Ascending aorta (tissue), 2 donors: ENCODE results near the gene MMP14. TPM values are rescaled to one million over a fixed set of nuclear protein-coding genes. Genes with fewer than 3 reads are reported as not detected.
"Not testable (repeated sequence)": the region's sequence is repeated elsewhere in the genome, so short reads cannot be mapped to it uniquely, and the experiment has no call there.

Source experiments
- DNase-seq, 2 donors: peaks; one replicate each; pipeline ENCODE4 v3.0.0-alpha.2; 2019; ENCODE audit warnings: low spot score in 2 of 2
- H3K27ac ChIP-seq, 2 donors: fragments of 200-600 bp; sonication (generic); one replicate each; pipeline ENCODE4 v1.5.1; 2016 to 2017; ENCODE audit warnings: mild to moderate bottlenecking in 1 of 2
- H3K27me3 ChIP-seq: fragments of 200-600 bp; sonication (generic); one replicate; pipeline ENCODE4 v1.5.1; 2017
- H3K36me3 ChIP-seq, 2 donors: fragments of 200-600 bp; sonication (generic); one replicate each; pipeline ENCODE4 v1.5.1; 2016
- H3K4me1 ChIP-seq, 2 donors: fragments of 200-600 bp; sonication (generic); one replicate each; pipeline ENCODE4 v1.5.1; 2016 to 2017; ENCODE audit warnings: mild to moderate bottlenecking in 1 of 2
- H3K4me3 ChIP-seq, 2 donors: fragments of 200-600 bp; sonication (generic); one replicate each; pipeline ENCODE4 v1.5.1; 2016 to 2017; ENCODE audit warnings: mild to moderate bottlenecking in 1 of 2
- H3K9me3 ChIP-seq, 2 donors: fragments of 200-600 bp; sonication (generic); one replicate each; pipeline ENCODE4 v1.5.1; 2016
- intact Hi-C: fragments of 100-400 bp; cut with DNase I; formaldehyde crosslinking; loops from one replicate; pipeline ENCODE4 v1.15.1; 2023
- total RNA-seq: library from RNA; depleted of rRNA; stranded (reverse); fragments of >200 nt; gene quantifications from one replicate; pipeline ENCODE4 v1.1.0, GENCODE V29; 2016
- TF ChIP-seq, protein P1 (sequence below), 3 experiments: fragments of 200-600 bp in 2 of 3; fragments of 450-650 bp in 1 of 3; sonication (generic) in 2 of 3; IDR thresholded peaks; one replicate each; pipeline ENCODE4 v1.5.1; 2016 to 2019; ENCODE audit warnings: antibody characterized with exemption in 3 of 3, mild to moderate bottlenecking in 1 of 3, moderate library complexity in 1 of 3

MMP14 gene
- 178 TPM for total RNA-seq

- no peaks in the 10 kb centered on the region for H3K9me3 ChIP-seq
- H3K36me3 ChIP-seq = peaks cover 16 to 25% of the 10 kb centered on the region in 2 donors
- H3K4me1 ChIP-seq = peaks cover 0 to 20% of the 10 kb centered on the region in 2 donors
- H3K27me3 ChIP-seq = no peaks in the 10 kb centered on the region
- peak within 1 kb of the TSS; percentile 91 to 94 for H3K27ac ChIP-seq
- intact Hi-C loops = loop anchor here (1.0 to 10.0 kb wide), 7 partner anchors 14 to 468 kb away; partner anchors contain the start of genes AJUBA, BCL2L2, LRP10 and PPP1R3E
- peak within 1 kb of the TSS; percentile 68 to 86 for H3K4me3 ChIP-seq
- TF ChIP-seq, protein P1, sequence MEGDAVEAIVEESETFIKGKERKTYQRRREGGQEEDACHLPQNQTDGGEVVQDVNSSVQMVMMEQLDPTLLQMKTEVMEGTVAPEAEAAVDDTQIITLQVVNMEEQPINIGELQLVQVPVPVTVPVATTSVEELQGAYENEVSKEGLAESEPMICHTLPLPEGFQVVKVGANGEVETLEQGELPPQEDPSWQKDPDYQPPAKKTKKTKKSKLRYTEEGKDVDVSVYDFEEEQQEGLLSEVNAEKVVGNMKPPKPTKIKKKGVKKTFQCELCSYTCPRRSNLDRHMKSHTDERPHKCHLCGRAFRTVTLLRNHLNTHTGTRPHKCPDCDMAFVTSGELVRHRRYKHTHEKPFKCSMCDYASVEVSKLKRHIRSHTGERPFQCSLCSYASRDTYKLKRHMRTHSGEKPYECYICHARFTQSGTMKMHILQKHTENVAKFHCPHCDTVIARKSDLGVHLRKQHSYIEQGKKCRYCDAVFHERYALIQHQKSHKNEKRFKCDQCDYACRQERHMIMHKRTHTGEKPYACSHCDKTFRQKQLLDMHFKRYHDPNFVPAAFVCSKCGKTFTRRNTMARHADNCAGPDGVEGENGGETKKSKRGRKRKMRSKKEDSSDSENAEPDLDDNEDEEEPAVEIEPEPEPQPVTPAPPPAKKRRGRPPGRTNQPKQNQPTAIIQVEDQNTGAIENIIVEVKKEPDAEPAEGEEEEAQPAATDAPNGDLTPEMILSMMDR (IDR thresholded peaks at IDR 0.05) = peak in 2 of 3 experiments; percentile 51 to 85
- DNase-seq = peak; percentile 67 to 94
Observed at GRCh38 chr14:22836301-22837113, at the start of gene MMP14. TSS of gene MMP14 (plus strand) at chr14:22836585. CDS start at chr14:22836818, 233 bp downstream.

- TF ChIP-seq, protein P1 (IDR thresholded peaks at IDR 0.05) = no peak
- Histone ChIP-seq H3K4me1 (no peaks in the 10 kb centered on the region), H3K9me3 (no peaks in the 10 kb centered on the region), H3K27me3 (no peaks in the 10 kb centered on the region), H3K4me3 (no peak overlapping the region), H3K36me3 (no peaks in the 10 kb centered on the region), H3K27ac (no peak overlapping the region)
- no peak for DNase-seq
- intact Hi-C loops = no loop called here
Observed at GRCh38 chr14:22786685-22787084, 49.7 kb upstream of the MMP14 start.

DNA sequence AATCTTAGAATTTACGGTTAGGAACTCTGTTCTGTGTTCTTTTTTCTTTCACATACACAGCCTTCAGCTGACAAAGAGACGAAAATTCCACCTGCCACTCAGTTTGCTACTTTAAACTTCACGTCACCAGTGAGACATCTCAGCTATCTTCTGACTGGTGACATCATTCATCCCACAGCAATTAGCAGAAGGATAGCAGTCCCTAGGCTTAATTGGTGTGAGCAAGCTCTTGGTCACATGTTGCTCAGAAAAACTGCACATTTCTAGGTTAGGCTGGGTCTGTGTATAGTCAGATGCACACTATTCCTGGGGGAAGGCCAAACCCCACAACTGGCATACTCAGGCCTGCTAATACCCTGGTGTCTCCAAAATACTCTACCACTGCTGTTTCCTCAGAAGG lies 45.1 kb upstream of the MMP14 start:
- no peaks in the 10 kb centered on the region for H3K9me3 ChIP-seq
- no peak for DNase-seq
- no peak overlapping the region for H3K4me3 ChIP-seq
- H3K4me1 ChIP-seq = no peaks in the 10 kb centered on the region
- TF ChIP-seq, protein P1 (IDR thresholded peaks at IDR 0.05) = no peak
- no peak overlapping the region for H3K27ac ChIP-seq
- no peaks in the 10 kb centered on the region for H3K27me3 ChIP-seq
- intact Hi-C loops = no loop called here
- H3K36me3 ChIP-seq = no peaks in the 10 kb centered on the region

GRCh38 chr14:22792158-22792557 lies 44.2 kb upstream of the MMP14 start:
- TF ChIP-seq, protein P1 (IDR thresholded peaks at IDR 0.05) = no peak
- H3K4me3 ChIP-seq = no peak overlapping the region
- no peaks in the 10 kb centered on the region for H3K9me3 ChIP-seq
- H3K27me3 ChIP-seq = no peaks in the 10 kb centered on the region
- H3K4me1 ChIP-seq = no peaks in the 10 kb centered on the region
- no peaks in the 10 kb centered on the region for H3K36me3 ChIP-seq
- DNase-seq = no peak
- H3K27ac ChIP-seq = no peak overlapping the region
- intact Hi-C loops = no loop called here

- H3K9me3 ChIP-seq, H3K4me1 ChIP-seq, H3K27ac ChIP-seq, H3K36me3 ChIP-seq, H3K4me3 ChIP-seq, DNase-seq, H3K27me3 ChIP-seq, intact Hi-C loops: not testable (repeated sequence)
Observed at GRCh38 chr14:22793550-22793949, 42.8 kb upstream of the MMP14 start.

- intact Hi-C loops = no loop called here
- no peaks in the 10 kb centered on the region for H3K9me3 ChIP-seq
- TF ChIP-seq, protein P1 (IDR thresholded peaks at IDR 0.05) = no peak
Observed at GRCh38 chr14:22793976-22794375, 42.4 kb upstream of the MMP14 start.

More at GRCh38 chr14:22793976-22794375, 42.4 kb upstream of the MMP14 start:
- Histone ChIP-seq H3K27me3 (no peaks in the 10 kb centered on the region), H3K4me3 (no peak overlapping the region), H3K4me1 (no peaks in the 10 kb centered on the region), H3K36me3 (no peaks in the 10 kb centered on the region), H3K27ac (no peak overlapping the region)
- no peak for DNase-seq
